ENCODE data around the gene TNS1.

TNS1 gene

DNA sequence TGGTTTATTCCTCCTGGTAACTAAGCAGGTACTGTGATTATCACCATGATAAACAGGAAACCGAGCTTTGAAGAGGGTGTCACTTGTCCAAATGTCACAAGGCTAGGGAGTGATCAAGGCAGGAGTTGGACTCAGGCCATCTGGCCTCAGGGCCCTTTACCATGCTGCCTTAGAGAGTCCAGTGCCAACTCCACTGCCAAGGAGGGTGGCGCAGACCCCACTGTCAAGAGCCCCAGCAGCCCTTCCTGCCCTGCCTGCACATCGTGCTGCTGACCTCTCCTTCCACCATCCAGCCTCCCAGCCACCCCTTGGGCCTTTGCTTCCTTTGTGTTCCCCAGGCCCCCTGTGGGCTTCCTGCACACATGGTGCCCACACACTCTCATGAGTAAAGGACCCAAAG, 48.3 kb downstream of the TNS1 start:
- Histone ChIP-seq H3K36me3 (ENCODE audit: insufficient read depth, low read length) (no peaks in the 10 kb centered on the region), H3K4me1 (ENCODE audit: insufficient read depth, low read length, poor library complexity, severe bottlenecking) (no peaks in the 10 kb centered on the region), H3F3A (ENCODE audit: low read depth) (no peaks in the 10 kb centered on the region), H3K79me2 (ENCODE audit: insufficient read depth, low read length) (no peaks in the 10 kb centered on the region), H2AFZ (ENCODE audit: low read length) (no peak overlapping the region), H4K20me1 (ENCODE audit: insufficient read depth, low read length, poor library complexity, severe bottlenecking) (no peaks in the 10 kb centered on the region), H3K4me2 (ENCODE audit: low read depth, low read length, poor library complexity, severe bottlenecking) (no peak overlapping the region), H3K4me3 (ENCODE audit: low read length, poor library complexity, severe bottlenecking) (no peak overlapping the region), H3K27me3 (ENCODE audit: insufficient read depth, low read length, poor library complexity, severe bottlenecking) (no peaks in the 10 kb centered on the region), H3K9ac (ENCODE audit: low read depth, low read length, poor library complexity, severe bottlenecking) (no peak overlapping the region), H3K9me2 (replicated peaks; ENCODE audit: low read depth, low read length) (no peaks in the 10 kb centered on the region), H3K9me3 (ENCODE audit: insufficient read depth, low read depth, low read length) (no peaks in the 10 kb centered on the region)
- TF ChIP-seq CTCF (conservative IDR thresholded peaks at IDR 0.05; ENCODE audit: low read length) (no peak), EZH2phosphoT487 (IDR thresholded peaks at IDR 0.05; ENCODE audit: borderline replicate concordance) (no peak)

DNA sequence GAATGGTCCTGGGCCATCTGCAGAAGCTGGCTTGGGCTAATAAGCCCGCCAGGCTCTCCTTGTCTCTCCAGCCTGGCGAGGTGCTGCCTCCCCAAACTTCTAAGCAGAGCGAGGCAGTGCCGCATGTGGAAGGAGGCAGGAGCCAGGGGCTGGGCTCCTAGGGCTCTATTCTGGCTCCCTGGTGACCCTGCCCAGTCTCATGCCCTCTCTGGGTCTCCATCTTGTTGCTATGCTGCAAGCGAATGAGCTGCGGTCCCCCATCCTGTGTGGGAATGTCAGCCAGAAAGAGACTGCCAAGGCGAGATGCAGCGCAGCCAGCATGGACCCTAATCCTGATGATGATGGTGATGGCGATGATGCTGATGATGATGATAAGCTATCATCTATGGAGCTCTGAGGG, 48.7 kb downstream of the TNS1 start:
- TF ChIP-seq EZH2phosphoT487 (IDR thresholded peaks at IDR 0.05; ENCODE audit: borderline replicate concordance) (no peak), CTCF (conservative IDR thresholded peaks at IDR 0.05; ENCODE audit: low read length) (no peak)
- H3K79me2 ChIP-seq (ENCODE audit: insufficient read depth, low read length) = no peaks in the 10 kb centered on the region

DNA sequence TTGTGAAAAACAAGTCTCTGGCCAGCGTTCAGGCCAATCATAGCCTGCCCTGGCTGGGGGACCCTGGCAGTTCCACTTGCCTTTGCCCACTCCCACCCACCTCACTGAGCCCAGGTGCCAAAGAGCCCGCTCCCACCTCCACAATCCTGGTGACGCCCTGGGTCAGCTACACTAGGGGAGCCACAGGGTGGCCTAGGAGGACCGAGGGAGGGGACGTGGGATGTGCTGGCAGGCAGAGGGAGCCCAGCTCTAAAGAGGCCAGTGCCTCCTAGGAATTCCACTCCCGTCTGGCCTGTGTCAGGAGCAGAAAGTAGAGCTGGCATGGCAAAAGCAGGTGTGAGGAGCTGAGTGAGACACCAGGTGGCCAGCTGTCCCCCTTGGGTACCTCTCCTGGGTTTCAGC, 49.3 kb downstream of the TNS1 start:
- Histone ChIP-seq H3K4me1 (ENCODE audit: insufficient read depth, low read length, poor library complexity, severe bottlenecking) (no peaks in the 10 kb centered on the region), H3K9me2 (replicated peaks; ENCODE audit: low read depth, low read length) (no peaks in the 10 kb centered on the region), H3K9ac (ENCODE audit: low read depth, low read length, poor library complexity, severe bottlenecking) (no peak overlapping the region), H3K27me3 (ENCODE audit: insufficient read depth, low read length, poor library complexity, severe bottlenecking) (no peaks in the 10 kb centered on the region), H2AFZ (ENCODE audit: low read length) (no peak overlapping the region), H3K4me2 (ENCODE audit: low read depth, low read length, poor library complexity, severe bottlenecking) (no peak overlapping the region), H3F3A (ENCODE audit: low read depth) (no peaks in the 10 kb centered on the region), H4K20me1 (ENCODE audit: insufficient read depth, low read length, poor library complexity, severe bottlenecking) (no peaks in the 10 kb centered on the region), H3K4me3 (ENCODE audit: low read length, poor library complexity, severe bottlenecking) (no peak overlapping the region), H3K9me3 (ENCODE audit: insufficient read depth, low read depth, low read length) (no peaks in the 10 kb centered on the region), H3K36me3 (ENCODE audit: insufficient read depth, low read length) (no peaks in the 10 kb centered on the region), H3K79me2 (ENCODE audit: insufficient read depth, low read length) (no peaks in the 10 kb centered on the region)
- no peak for TF ChIP-seq CTCF (conservative IDR thresholded peaks at IDR 0.05; ENCODE audit: low read length)

More for the DNA sequence above, 48.7 kb downstream of the TNS1 start:
- Histone ChIP-seq H3K9me2 (replicated peaks; ENCODE audit: low read depth, low read length) (no peaks in the 10 kb centered on the region), H2AFZ (ENCODE audit: low read length) (no peak overlapping the region), H3K9ac (ENCODE audit: low read depth, low read length, poor library complexity, severe bottlenecking) (no peak overlapping the region), H3K9me3 (ENCODE audit: insufficient read depth, low read depth, low read length) (no peaks in the 10 kb centered on the region), H3K4me1 (ENCODE audit: insufficient read depth, low read length, poor library complexity, severe bottlenecking) (no peaks in the 10 kb centered on the region), H3K27me3 (ENCODE audit: insufficient read depth, low read length, poor library complexity, severe bottlenecking) (no peaks in the 10 kb centered on the region), H3K4me2 (ENCODE audit: low read depth, low read length, poor library complexity, severe bottlenecking) (no peak overlapping the region), H3K4me3 (ENCODE audit: low read length, poor library complexity, severe bottlenecking) (no peak overlapping the region), H4K20me1 (ENCODE audit: insufficient read depth, low read length, poor library complexity, severe bottlenecking) (no peaks in the 10 kb centered on the region), H3F3A (ENCODE audit: low read depth) (no peaks in the 10 kb centered on the region), H3K36me3 (ENCODE audit: insufficient read depth, low read length) (no peaks in the 10 kb centered on the region)

Measured in Loucy (cell line).